ENCODE measurements around the gene RASAL2.

DNA sequence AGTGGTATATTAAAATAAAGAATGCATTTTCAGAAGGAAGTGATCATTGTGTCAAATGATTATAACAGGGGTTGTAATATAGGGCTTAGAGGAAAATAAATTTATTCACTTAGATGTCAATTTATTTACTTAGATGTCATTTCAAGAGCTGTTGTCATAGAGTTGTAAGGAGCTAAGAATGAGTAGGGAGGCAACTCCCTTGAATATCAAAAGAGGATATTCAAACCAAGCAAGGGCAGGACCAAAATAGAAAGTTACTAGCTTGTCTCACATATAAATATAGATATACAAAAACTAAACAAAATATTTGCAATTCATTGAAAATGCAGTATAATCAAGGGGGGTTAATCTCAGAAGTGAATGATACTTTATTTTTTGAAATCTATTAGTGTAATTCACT is 16.0 kb upstream of the RASAL2 start:
- TF ChIP-seq POLR2AphosphoS5 (IDR thresholded peaks at IDR 0.05; ENCODE audit: borderline replicate concordance, low read depth, low read length) = no peak
- no peak for TF ChIP-seq EZH2 (IDR thresholded peaks at IDR 0.05)
